HFFc6 (cell line): Measurements from ENCODE around the gene GIMAP4. TPM values are rescaled to one million over a fixed set of nuclear protein-coding genes. Genes with fewer than 3 reads are reported as not detected.
"Not testable (repeated sequence)": the region's sequence is repeated elsewhere in the genome, so short reads cannot be mapped to it uniquely, and the experiment has no call there.

Experiments
- DNase-seq: peaks from one replicate; pipeline ENCODE4 v3.0.0-alpha.2; 2018
- H3K27ac Mint-ChIP-seq: 2 replicates; pipeline ENCODE4 v1.8.0; 2020; ENCODE audit warnings: mild to moderate bottlenecking, mixed read lengths
- H3K27me3 Mint-ChIP-seq: 2 replicates; pipeline ENCODE4 v1.8.0; 2021; ENCODE audit warnings: mild to moderate bottlenecking, moderate library complexity, mixed read lengths; ENCODE audit not compliant: insufficient read depth
- H3K36me3 Mint-ChIP-seq: 2 replicates; pipeline ENCODE4 v1.8.0; 2021; ENCODE audit warnings: low read depth, mixed read lengths
- H3K4me1 Mint-ChIP-seq: 2 replicates; pipeline ENCODE4 v1.8.0; 2020; ENCODE audit warnings: low read depth, mixed read lengths
- H3K4me3 Mint-ChIP-seq: 2 replicates; pipeline ENCODE4 v1.8.0; 2020; ENCODE audit warnings: mild to moderate bottlenecking, moderate library complexity, mixed read lengths
- H3K9me3 Mint-ChIP-seq: 2 replicates; pipeline ENCODE4 v1.8.0; 2020; ENCODE audit warnings: mild to moderate bottlenecking, mixed read lengths
- total RNA-seq, 6 experiments: library from RNA; stranded (reverse); fragmentation: NEBNext Ultra II Directional; extraction: Animal tissue kit (Norgen Biotek cat#: 25700); gene quantifications; 2 replicates in 1 of 6; 3 replicates in 5 of 6; pipeline ENCODE4 v1.2.3, GENCODE V29; 2021
- TF ChIP-seq, protein P1 (sequence below): fragments of 200-600 bp; sonication (generic); IDR thresholded peaks from 2 replicates; pipeline ENCODE4 v1.5.0; 2021; ENCODE audit warnings: antibody characterized with exemption, mild to moderate bottlenecking

Gene GIMAP4
- total RNA-seq, 6 experiments from 2014 or later: not detected

GRCh38 chr7:150568714-150569113 is 1.5 kb downstream of the GIMAP4 start:
- TF ChIP-seq, protein P1, sequence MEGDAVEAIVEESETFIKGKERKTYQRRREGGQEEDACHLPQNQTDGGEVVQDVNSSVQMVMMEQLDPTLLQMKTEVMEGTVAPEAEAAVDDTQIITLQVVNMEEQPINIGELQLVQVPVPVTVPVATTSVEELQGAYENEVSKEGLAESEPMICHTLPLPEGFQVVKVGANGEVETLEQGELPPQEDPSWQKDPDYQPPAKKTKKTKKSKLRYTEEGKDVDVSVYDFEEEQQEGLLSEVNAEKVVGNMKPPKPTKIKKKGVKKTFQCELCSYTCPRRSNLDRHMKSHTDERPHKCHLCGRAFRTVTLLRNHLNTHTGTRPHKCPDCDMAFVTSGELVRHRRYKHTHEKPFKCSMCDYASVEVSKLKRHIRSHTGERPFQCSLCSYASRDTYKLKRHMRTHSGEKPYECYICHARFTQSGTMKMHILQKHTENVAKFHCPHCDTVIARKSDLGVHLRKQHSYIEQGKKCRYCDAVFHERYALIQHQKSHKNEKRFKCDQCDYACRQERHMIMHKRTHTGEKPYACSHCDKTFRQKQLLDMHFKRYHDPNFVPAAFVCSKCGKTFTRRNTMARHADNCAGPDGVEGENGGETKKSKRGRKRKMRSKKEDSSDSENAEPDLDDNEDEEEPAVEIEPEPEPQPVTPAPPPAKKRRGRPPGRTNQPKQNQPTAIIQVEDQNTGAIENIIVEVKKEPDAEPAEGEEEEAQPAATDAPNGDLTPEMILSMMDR: no peak
- H3K4me1 Mint-ChIP-seq: no peaks in the 10 kb centered on the region
- H3K27ac Mint-ChIP-seq: no peak overlapping the region
- H3K4me3 Mint-ChIP-seq: no peak overlapping the region
- no peaks in the 10 kb centered on the region for H3K36me3 Mint-ChIP-seq
- no peak for DNase-seq
- no peaks in the 10 kb centered on the region; the same call in 1 of the 2 replicates for H3K27me3 Mint-ChIP-seq
- peaks cover 38% of the 10 kb centered on the region for H3K9me3 Mint-ChIP-seq

DNA sequence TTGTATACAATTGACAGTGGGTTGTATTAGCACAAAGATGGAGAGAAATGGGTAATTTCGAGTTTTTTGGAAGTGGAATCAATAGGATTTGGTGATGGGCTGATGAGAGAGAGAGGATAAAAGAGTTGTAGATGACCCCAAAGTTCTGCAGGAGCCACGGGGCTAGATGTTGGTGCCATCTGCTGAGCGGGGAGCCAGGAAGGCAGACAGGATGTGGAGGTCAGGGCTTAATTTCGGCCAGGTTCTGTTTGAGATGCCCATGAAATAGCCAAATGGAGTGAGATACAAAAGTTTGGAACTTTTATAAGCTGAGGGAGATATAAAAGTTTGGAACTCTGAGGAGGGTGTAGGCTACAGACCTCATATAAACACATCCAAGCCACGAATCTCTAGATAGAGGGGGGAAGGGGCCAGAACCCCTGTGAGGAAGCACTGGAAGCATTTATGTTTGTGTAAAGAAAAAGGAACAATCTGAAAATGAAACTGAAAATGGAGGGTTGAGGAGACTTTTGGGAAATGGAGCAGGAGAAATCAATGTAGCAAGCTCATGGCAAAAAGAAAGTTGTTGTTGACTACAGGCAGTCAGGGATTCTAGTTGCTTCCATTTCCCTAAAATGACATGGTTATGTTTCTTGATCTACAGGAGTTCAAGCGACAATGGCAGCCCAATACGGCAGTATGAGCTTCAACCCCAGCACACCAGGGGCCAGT is 2.2 kb downstream of the GIMAP4 start:
- H3K9me3 Mint-ChIP-seq: peaks cover 39% of the 10 kb centered on the region
- H3K4me3 Mint-ChIP-seq: no peak overlapping the region
- TF ChIP-seq, protein P1: no peak
- H3K4me1 Mint-ChIP-seq: no peaks in the 10 kb centered on the region
- DNase-seq: no peak
- H3K27ac Mint-ChIP-seq: no peak overlapping the region
- no peaks in the 10 kb centered on the region; the same call in 1 of the 2 replicates for H3K27me3 Mint-ChIP-seq
- H3K36me3 Mint-ChIP-seq: no peaks in the 10 kb centered on the region

GRCh38 chr7:150570556-150571465 is 3.6 kb downstream of the GIMAP4 start:
- no peaks in the 10 kb centered on the region for H3K4me1 Mint-ChIP-seq
- peaks cover 41% of the 10 kb centered on the region for H3K9me3 Mint-ChIP-seq
- H3K27ac Mint-ChIP-seq: no peak overlapping the region
- no peaks in the 10 kb centered on the region for H3K36me3 Mint-ChIP-seq
- TF ChIP-seq, protein P1: no peak
- H3K4me3 Mint-ChIP-seq: no peak overlapping the region
- no peak for DNase-seq
- no peaks in the 10 kb centered on the region; the same call in 1 of the 2 replicates for H3K27me3 Mint-ChIP-seq

- no peak for DNase-seq
- Mint-ChIP-seq H3K4me3 (no peak overlapping the region), H3K4me1 (no peaks in the 10 kb centered on the region), H3K27me3 (no peaks in the 10 kb centered on the region; the same call in 1 of the 2 replicates), H3K27ac (no peak overlapping the region), H3K9me3 (peaks cover 54% of the 10 kb centered on the region), H3K36me3 (no peaks in the 10 kb centered on the region)
- TF ChIP-seq, protein P1: no peak
Measured at GRCh38 chr7:150572496-150572895, 5.3 kb downstream of the GIMAP4 start.

DNA sequence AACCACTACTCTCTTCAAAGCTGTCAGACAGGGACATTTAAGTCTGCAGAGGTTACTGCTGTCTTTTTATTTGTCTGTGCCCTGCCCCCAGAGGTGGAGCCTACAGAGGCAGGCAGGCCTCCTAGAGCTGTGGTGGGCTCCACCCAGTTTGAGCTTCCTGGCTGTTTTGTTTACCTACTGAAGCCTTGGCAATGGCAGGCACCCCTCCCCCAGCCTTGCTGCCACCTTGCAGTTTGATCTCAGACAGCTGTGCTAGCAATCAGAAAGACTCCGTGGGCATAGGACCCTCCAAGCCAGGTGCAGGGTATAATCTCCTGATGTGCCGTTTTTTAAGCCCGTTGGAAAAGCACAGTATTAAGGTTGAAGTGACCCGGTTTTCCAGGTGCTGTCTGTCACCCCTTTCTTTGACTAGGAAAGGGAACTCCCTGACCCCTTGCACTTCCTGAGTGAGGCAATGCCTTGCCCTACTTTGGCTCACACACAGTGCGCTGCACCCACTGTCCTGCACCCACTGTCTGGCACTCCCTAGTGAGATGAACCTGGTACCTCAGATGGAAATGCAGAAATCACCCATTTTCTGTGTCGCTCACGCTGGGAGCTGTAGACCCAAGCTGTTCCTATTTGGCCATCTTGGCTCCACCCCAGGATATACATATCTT is 12.9 kb downstream of the GIMAP4 start:
- H3K4me3 Mint-ChIP-seq, DNase-seq, H3K27ac Mint-ChIP-seq, H3K36me3 Mint-ChIP-seq, H3K4me1 Mint-ChIP-seq, H3K27me3 Mint-ChIP-seq: not testable (repeated sequence)
- H3K9me3 Mint-ChIP-seq: peaks cover 78% of the 10 kb centered on the region
